ENCODE results near the gene CUEDC1.

Gene CUEDC1

GRCh38 chr17:57876023-57876865 is 79.0 kb downstream of the CUEDC1 start:
- TF ChIP-seq CTCF (IDR thresholded peaks at IDR 0.05; ENCODE audit: control insufficient read depth, insufficient read depth, low read depth, low read length, missing control alignments), result no peak
- no peak for DNase-seq (ENCODE audit: low read depth)
- H3K4me3 ChIP-seq (ENCODE audit: control insufficient read depth, low read depth, low read length), result no peak overlapping the region

GRCh38 chr17:57875290-57876022 is 79.8 kb downstream of the CUEDC1 start:
- H3K4me3 ChIP-seq (ENCODE audit: control insufficient read depth, low read depth, low read length), result peak overlapping the region; percentile 4; the same call in 1 of the 2 replicates
- peak; percentile 95 for DNase-seq (ENCODE audit: low read depth)
- peak; percentile 76 for TF ChIP-seq CTCF (IDR thresholded peaks at IDR 0.05; ENCODE audit: control insufficient read depth, insufficient read depth, low read depth, low read length, missing control alignments)

GRCh38 chr17:57874434-57875289 is 80.5 kb downstream of the CUEDC1 start:
- TF ChIP-seq CTCF (IDR thresholded peaks at IDR 0.05; ENCODE audit: control insufficient read depth, insufficient read depth, low read depth, low read length, missing control alignments), result no peak
- peak; percentile 75 for DNase-seq (ENCODE audit: low read depth)

GRCh38 chr17:57874058-57874419 is 81.2 kb downstream of the CUEDC1 start:
- H3K4me3 ChIP-seq (ENCODE audit: control insufficient read depth, low read depth, low read length), result no peak overlapping the region
- DNase-seq (ENCODE audit: low read depth), result no peak
- TF ChIP-seq CTCF (IDR thresholded peaks at IDR 0.05; ENCODE audit: control insufficient read depth, insufficient read depth, low read depth, low read length, missing control alignments), result no peak

More at GRCh38 chr17:57874434-57875289, 80.5 kb downstream of the CUEDC1 start:
- peak overlapping the region; percentile 4; the same call in 1 of the 2 replicates for H3K4me3 ChIP-seq (ENCODE audit: control insufficient read depth, low read depth, low read length)

GRCh38 chr17:57873261-57874057 is 81.8 kb downstream of the CUEDC1 start:
- no peak overlapping the region for H3K4me3 ChIP-seq (ENCODE audit: control insufficient read depth, low read depth, low read length)
- DNase-seq (ENCODE audit: low read depth), result no peak
- TF ChIP-seq CTCF (IDR thresholded peaks at IDR 0.05; ENCODE audit: control insufficient read depth, insufficient read depth, low read depth, low read length, missing control alignments), result no peak

All from AG09309 (cell line).